Tibial artery (tissue), 4 donors: ENCODE measurements around the gene VARS1.
"Not testable (repeated sequence)": the region's sequence is repeated elsewhere in the genome, so short reads cannot be mapped to it uniquely, and the experiment has no call there.

ENCODE experiments used
- DNase-seq, 2 donors: peaks; one replicate each; pipeline ENCODE4 v3.0.0-alpha.2; 2019
- H3K27ac ChIP-seq, 2 donors: fragments of 200-600 bp; sonication (generic) in 1 of 2; 1 replicate in 1 of 2; 2 replicates in 1 of 2; pipeline ENCODE4 v1.5.1; 2018 to 2019; ENCODE audit warnings: mild to moderate bottlenecking in 1 of 2
- H3K27me3 ChIP-seq, 2 donors: fragments of 200-600 bp; sonication (generic) in 1 of 2; one replicate each; pipeline versions ENCODE4 v1.5.1 to v1.6.0; 2016 to 2019
- H3K36me3 ChIP-seq, 3 donors: fragments of 200-600 bp; sonication (generic) in 2 of 3; one replicate each; pipeline ENCODE4 v1.5.1; 2016 to 2019; ENCODE audit warnings: mild to moderate bottlenecking in 2 of 3
- H3K4me1 ChIP-seq, 4 donors: fragments of 200-600 bp; sonication (generic) in 2 of 4; 1 replicate in 3 of 4; 2 replicates in 1 of 4; pipeline ENCODE4 v1.5.1; 2016 to 2019
- H3K4me3 ChIP-seq, 2 donors: fragments of 200-600 bp; sonication (generic) in 1 of 2; 1 replicate in 1 of 2; 2 replicates in 1 of 2; pipeline ENCODE4 v1.5.1; 2018 to 2019; ENCODE audit warnings: mild to moderate bottlenecking in 2 of 2
- H3K9me3 ChIP-seq, 3 donors: fragments of 200-600 bp; sonication (generic) in 1 of 3; one replicate each; pipeline ENCODE4 v1.5.1; 2016 to 2019
- intact Hi-C: fragments of 100-400 bp; cut with DNase I; formaldehyde crosslinking; loops from one replicate; pipeline ENCODE4 v1.15.0; 2023; ENCODE audit warnings: low total_unique reads
- TF ChIP-seq, protein P1 (sequence below), 2 experiments: fragments of 200-600 bp in 1 of 2; fragments of 450-650 bp in 1 of 2; IDR thresholded peaks; one replicate each; pipeline ENCODE4 v1.5.1; 2017 to 2019; ENCODE audit warnings: antibody characterized with exemption in 2 of 2, mild to moderate bottlenecking in 1 of 2, moderate library complexity in 1 of 2

Gene VARS1

DNA sequence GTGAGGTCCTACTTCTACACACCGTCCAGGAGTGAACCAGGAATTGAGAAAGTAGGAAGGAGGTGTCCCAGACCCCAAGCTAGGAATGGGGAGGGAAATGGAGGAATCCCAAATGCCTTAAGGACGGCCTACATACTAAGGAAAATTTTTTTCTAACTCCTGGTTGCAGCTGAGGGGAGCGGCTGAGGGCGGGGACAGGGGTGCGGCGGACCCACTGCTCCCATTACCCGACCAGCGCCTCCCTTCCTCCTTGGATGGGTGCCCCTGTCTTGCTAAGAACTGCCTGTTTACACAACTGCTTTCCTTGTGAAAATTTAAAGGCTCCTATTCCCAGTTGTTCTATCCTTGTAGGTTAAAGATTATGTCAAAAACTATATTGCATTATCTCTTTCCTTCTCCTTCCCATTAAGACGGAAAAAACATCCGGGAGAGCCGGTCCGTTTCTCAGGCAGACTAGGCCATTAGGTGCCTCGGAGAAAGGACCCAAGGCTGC lies 31.3 kb upstream of the VARS1 start:
- Histone ChIP-seq H3K27ac (peak overlapping the region; percentile 92 to 93), H3K4me3 (peak overlapping the region; percentile 76 to 78), H3K4me1 (peaks cover 0 to 56% (median 38%) of the 10 kb centered on the region in 4 donors), H3K27me3 (no peaks in the 10 kb centered on the region), H3K36me3 (no peaks in the 10 kb centered on the region), H3K9me3 (no peaks in the 10 kb centered on the region)
- TF ChIP-seq, protein P1, sequence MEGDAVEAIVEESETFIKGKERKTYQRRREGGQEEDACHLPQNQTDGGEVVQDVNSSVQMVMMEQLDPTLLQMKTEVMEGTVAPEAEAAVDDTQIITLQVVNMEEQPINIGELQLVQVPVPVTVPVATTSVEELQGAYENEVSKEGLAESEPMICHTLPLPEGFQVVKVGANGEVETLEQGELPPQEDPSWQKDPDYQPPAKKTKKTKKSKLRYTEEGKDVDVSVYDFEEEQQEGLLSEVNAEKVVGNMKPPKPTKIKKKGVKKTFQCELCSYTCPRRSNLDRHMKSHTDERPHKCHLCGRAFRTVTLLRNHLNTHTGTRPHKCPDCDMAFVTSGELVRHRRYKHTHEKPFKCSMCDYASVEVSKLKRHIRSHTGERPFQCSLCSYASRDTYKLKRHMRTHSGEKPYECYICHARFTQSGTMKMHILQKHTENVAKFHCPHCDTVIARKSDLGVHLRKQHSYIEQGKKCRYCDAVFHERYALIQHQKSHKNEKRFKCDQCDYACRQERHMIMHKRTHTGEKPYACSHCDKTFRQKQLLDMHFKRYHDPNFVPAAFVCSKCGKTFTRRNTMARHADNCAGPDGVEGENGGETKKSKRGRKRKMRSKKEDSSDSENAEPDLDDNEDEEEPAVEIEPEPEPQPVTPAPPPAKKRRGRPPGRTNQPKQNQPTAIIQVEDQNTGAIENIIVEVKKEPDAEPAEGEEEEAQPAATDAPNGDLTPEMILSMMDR (IDR thresholded peaks at IDR 0.05) = no peak
- DNase-seq = peak; percentile 94 to 95
- intact Hi-C loops = no loop called here

DNA sequence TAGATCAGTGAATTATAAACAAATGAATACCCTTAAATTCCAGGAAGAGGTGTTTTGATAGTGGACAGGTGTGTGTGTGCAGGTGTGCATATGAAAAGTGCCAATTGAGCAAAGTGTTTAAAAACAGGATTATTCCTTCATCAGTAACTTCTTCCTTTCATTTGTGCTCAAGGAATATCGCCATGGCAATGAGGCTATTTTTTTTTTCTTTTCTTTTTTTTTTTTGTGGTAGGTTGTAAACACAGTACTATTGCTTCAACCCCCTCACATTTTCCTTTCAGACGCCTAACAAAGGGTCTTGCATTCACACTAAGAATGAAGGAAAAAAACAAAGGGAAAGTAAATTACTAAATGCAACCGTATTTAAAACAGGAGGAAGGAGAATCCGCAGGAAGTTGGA lies 30.0 kb upstream of the VARS1 start:
- TF ChIP-seq, protein P1 (IDR thresholded peaks at IDR 0.05) = no peak
- intact Hi-C loops = no loop called here
- H3K27me3 ChIP-seq = no peaks in the 10 kb centered on the region
- H3K4me3 ChIP-seq = no peak overlapping the region
- H3K27ac ChIP-seq = peak overlapping the region; percentile 92 to 93
- H3K36me3 ChIP-seq = no peaks in the 10 kb centered on the region
- DNase-seq = no peak
- H3K4me1 ChIP-seq = peaks cover 0 to 52% (median 32%) of the 10 kb centered on the region in 4 donors
- no peaks in the 10 kb centered on the region for H3K9me3 ChIP-seq

DNA sequence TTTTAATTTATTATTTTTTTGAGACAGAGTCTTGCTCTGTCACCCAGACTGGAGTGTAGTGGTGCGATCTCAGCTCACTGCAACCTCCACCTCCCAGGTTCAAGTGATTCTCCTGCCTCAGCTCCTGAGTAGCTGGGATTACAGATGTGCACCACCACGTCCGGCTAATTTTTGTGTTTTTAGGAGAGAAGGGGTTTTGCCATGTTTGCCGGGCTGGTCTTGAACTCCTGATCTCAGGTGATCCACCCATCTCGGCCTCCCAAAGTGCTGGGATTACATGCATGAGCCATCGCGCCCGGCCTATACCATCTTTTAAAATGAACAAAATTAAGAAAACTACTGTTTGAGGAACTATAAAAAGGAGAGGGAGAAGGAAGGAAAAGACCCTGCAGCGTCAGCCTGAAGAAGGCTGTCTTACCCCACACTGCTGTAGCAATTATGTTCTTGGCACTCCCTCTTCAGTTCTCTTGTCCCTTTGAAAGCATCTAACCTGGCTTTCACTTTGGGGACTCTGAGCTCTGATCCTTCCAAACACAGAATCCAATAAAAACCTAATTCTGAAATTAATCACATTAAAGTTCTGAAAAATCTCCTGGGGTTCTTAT lies 28.1 kb upstream of the VARS1 start:
- Histone ChIP-seq H3K27ac (peak overlapping the region; percentile 91), H3K4me1 (peaks cover 0 to 69% (median 45%) of the 10 kb centered on the region in 4 donors)
- H3K4me3 ChIP-seq, intact Hi-C loops, H3K27me3 ChIP-seq, H3K36me3 ChIP-seq, DNase-seq, H3K9me3 ChIP-seq: not testable (repeated sequence)

DNA sequence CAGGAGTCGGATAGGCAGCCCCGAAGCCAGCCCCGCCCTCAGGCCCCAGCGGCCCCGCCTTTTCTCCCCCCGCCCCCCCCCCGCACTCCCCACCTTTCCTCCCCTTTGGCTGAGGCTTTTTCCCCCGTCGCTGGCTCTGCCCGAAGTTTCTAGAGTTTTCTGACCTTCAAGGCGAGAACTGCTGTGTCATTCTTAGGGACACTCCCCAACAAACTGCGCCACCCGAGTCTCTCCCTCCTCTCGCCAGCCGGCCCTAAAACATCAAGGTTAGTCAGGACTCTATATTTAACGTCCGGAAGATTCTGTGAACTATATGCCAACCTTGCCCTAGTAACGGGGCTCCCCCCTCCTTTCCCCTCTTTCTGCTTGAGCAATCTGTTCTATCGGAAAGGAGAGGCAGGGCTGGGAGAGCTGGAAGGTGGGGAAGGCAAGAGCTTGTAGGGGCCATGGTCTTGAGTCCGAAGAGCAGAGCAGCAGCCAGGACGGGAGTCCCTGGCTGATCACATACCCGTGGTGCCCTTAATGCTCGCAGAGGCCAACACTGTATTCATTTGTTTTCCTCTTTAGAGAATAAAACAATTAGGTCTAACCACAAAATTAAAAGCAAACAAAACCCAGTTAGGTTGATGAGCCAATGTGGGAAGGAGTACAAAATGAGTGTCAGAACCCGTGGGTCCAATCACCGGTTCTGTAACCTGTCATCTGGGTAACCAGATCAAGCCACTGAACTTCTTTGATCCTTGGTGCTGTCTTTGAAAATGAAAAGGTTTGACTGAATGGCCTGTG lies 26.7 kb upstream of the VARS1 start:
- DNase-seq = peak; percentile 90 to 97
- no peaks in the 10 kb centered on the region for H3K36me3 ChIP-seq
- TF ChIP-seq, protein P1 (IDR thresholded peaks at IDR 0.05) = no peak
- intact Hi-C loops = no loop called here
- H3K9me3 ChIP-seq = no peaks in the 10 kb centered on the region
- H3K4me1 ChIP-seq = peaks cover 0 to 76% (median 50%) of the 10 kb centered on the region in 4 donors
- H3K27ac ChIP-seq = peak overlapping the region; percentile 91
- H3K27me3 ChIP-seq = no peaks in the 10 kb centered on the region
- H3K4me3 ChIP-seq = peak overlapping the region; percentile 50 to 69

DNA sequence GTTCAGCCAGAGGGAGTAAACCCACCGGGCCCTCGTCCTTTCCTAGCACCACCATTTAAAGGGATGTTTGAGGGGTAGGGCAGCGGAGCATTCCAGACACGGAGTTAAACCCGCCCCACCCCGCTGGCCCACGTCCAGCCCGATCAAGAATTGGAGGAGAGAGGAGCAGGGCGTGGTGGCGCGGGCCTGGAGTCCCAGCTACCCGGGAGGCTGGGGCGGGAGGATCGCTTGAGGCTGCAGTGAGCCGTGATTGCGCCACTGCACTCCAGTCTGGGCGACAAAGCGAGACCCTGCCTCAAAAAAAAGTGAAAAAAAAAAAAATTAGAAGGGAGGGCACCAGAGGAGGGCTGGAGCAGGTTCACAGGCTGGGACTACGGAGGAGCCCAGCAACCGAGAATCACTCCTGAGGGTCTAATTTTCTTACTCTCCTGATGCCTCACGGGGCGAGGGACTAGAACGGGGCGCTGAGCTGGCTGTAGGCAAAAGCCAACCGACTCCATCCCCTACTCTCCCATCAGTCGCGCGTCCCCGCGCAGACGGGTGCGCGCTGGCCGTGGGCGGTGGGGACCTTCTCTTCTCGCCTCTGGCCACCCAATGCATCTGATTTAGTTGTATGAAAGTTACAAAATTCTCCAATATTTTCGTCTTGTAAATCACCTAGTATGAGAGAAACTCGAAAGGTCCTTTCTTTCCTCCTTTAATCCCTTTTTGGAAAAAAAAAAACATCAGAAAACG lies 25.9 kb upstream of the VARS1 start:
- Histone ChIP-seq H3K36me3 (no peaks in the 10 kb centered on the region), H3K4me3 (peak overlapping the region; percentile 50 to 69), H3K27ac (peak overlapping the region; percentile 91), H3K27me3 (no peaks in the 10 kb centered on the region), H3K4me1 (peaks cover 0 to 75% (median 47%) of the 10 kb centered on the region in 4 donors), H3K9me3 (no peaks in the 10 kb centered on the region)
- DNase-seq = peak; percentile 68 to 84
- intact Hi-C loops = no loop called here
- TF ChIP-seq, protein P1 (IDR thresholded peaks at IDR 0.05) = no peak

DNA sequence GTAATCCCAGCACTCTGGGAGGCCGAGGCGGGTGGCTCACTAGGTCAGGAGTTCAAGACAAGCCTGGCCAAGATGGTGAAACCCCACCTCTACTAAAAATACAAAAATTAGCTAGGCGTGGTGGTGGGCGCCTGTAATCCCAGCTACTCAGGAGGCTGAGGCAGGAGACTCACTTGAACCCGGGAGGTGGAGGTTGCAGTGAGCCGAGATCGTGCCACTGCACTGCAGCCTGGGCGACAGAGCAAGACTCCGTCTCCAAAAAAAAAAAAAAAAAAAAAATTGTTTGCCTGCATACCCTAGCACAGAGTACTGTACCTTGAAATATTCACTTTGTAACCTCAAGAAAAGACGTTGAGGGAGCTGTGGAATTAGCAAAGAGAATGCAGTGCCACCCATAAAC lies 24.8 kb upstream of the VARS1 start:
- H3K36me3 ChIP-seq, H3K27me3 ChIP-seq, H3K9me3 ChIP-seq, H3K4me3 ChIP-seq, intact Hi-C loops, DNase-seq: not testable (repeated sequence)
- peak overlapping the region; percentile 91 for H3K27ac ChIP-seq
- H3K4me1 ChIP-seq = peaks cover 0 to 66% (median 40%) of the 10 kb centered on the region in 4 donors
